ENCODE results near the gene CACNB4.

CACNB4 gene

DNA sequence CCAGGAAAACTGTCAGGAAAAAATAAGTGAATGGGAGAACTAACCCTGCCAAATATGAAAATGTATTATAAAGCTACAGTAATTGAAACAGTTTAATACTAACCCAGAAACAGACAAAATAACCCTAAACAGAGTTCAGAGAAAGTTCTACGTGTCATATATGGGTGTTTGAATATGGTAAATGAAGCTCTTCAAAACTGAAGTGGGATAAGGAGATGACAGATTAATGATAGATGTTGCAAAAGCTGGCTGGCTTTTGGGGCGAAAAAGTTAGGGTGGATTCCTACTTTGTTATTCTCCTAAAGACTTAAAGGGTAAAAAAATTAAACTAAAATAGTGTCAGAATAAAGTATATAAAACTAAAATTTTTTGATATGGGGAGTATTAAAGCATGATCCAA lies 168.8 kb downstream of the CACNB4 start:
- intact Hi-C loops (cut with DNase I; ENCODE audit: low total_unique reads), result no loop called here
- TF ChIP-seq CTCF (IDR thresholded peaks at IDR 0.05), result no peak
- DNase-seq, result no peak
- peaks cover 0 to 12% (median 0%) of the 10 kb centered on the region in 4 donors for H3K4me1 ChIP-seq
- H3K36me3 ChIP-seq, result no peaks in the 10 kb centered on the region
- no peak overlapping the region for H3K4me3 ChIP-seq
- no peaks in the 10 kb centered on the region for H3K27me3 ChIP-seq
- H3K27ac ChIP-seq, result no peak overlapping the region
- no peaks in the 10 kb centered on the region for H3K9me3 ChIP-seq

GRCh38 chr2:151928380-151928779 lies 170.5 kb downstream of the CACNB4 start:
- Histone ChIP-seq H3K27ac (no peak overlapping the region), H3K27me3 (no peaks in the 10 kb centered on the region), H3K4me1 (peaks cover 0 to 20% (median 1%) of the 10 kb centered on the region in 4 donors), H3K4me3 (no peak overlapping the region), H3K9me3 (no peaks in the 10 kb centered on the region), H3K36me3 (no peaks in the 10 kb centered on the region)
- TF ChIP-seq CTCF (IDR thresholded peaks at IDR 0.05), result no peak
- intact Hi-C loops (cut with DNase I; ENCODE audit: low total_unique reads), result no loop called here
- DNase-seq, result no peak

DNA sequence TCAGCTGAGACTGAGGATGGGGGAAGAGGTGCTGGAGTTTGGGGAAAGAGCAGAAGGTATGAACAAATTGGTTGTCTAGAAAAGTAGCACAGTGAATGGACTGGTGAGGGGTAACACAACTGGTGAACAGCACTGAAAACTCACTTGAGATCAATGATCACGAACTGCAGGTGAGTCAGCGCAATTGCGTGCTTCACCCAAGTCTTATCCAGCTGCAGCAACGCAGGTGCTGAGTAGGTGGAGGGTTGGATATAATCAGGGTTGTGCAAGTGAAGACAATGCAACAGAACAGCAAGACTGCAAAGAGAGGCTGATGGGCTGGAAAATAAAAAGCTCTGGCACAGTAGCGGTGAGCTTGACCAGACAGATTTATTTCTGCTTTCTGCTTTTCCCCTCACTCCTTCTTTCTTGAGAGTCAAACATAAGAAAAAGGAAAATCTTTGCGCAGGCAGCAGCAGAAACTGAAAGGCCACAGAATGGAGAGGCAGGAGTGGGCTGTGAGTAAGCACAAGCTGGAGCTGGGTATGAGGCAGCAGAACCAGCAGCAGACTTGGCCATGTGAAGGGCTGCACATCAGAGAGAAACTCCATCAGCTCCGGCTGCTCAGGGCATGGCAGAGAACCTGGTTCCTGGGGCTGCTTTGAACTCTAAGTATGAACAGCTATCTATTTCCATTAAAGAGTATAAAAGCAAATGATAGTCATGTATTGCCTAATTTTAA lies 171.2 kb downstream of the CACNB4 start:
- no peaks in the 10 kb centered on the region for H3K27me3 ChIP-seq
- no peak for TF ChIP-seq CTCF (IDR thresholded peaks at IDR 0.05)
- no peak for DNase-seq
- H3K4me3 ChIP-seq, result no peak overlapping the region
- H3K27ac ChIP-seq, result no peak overlapping the region
- intact Hi-C loops (cut with DNase I; ENCODE audit: low total_unique reads), result no loop called here
- peaks cover 0 to 27% (median 8%) of the 10 kb centered on the region in 4 donors for H3K4me1 ChIP-seq
- no peaks in the 10 kb centered on the region for H3K9me3 ChIP-seq
- H3K36me3 ChIP-seq, result no peaks in the 10 kb centered on the region

- Histone ChIP-seq H3K27me3 (no peaks in the 10 kb centered on the region), H3K4me3 (no peak overlapping the region), H3K4me1 (peaks cover 0 to 28% (median 10%) of the 10 kb centered on the region in 4 donors), H3K9me3 (no peaks in the 10 kb centered on the region), H3K27ac (peak overlapping the region; percentile 43 to 57), H3K36me3 (no peaks in the 10 kb centered on the region)
- no peak for TF ChIP-seq CTCF (IDR thresholded peaks at IDR 0.05)
- DNase-seq, result peak; percentile 88 to 89
- intact Hi-C loops (cut with DNase I; ENCODE audit: low total_unique reads), result no loop called here
These were observed 175.8 kb downstream of the CACNB4 start for GRCh38 chr2:151922845-151923666.

DNA sequence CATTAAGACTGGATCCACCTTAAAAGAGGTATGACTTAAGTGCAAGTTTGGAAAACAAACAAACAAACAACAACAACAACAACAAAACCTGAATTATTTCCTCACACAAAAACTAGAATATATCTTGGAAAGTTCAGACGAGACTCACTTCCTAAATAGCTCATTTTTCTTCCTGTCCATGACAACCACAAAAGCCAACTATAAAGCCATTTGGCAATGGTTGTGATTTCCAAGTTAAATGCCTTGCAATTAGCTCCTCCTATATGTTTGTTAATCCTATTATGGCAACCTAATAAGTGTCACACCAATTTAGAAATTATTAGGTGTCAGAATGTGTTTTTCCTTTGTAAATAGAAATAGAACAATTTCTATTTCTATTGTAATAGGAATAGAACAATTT lies 179.1 kb downstream of the CACNB4 start:
- Histone ChIP-seq H3K4me3 (no peak overlapping the region), H3K27ac (no peak overlapping the region), H3K4me1 (peaks cover 0 to 32% (median 10%) of the 10 kb centered on the region in 4 donors), H3K27me3 (no peaks in the 10 kb centered on the region), H3K36me3 (no peaks in the 10 kb centered on the region), H3K9me3 (no peaks in the 10 kb centered on the region)
- intact Hi-C loops (cut with DNase I; ENCODE audit: low total_unique reads), result no loop called here
- TF ChIP-seq CTCF (IDR thresholded peaks at IDR 0.05), result no peak
- no peak for DNase-seq

Measured in tibial artery (tissue), 4 donors.